ENCODE data around the gene TEPSIN.

TEPSIN gene

DNA sequence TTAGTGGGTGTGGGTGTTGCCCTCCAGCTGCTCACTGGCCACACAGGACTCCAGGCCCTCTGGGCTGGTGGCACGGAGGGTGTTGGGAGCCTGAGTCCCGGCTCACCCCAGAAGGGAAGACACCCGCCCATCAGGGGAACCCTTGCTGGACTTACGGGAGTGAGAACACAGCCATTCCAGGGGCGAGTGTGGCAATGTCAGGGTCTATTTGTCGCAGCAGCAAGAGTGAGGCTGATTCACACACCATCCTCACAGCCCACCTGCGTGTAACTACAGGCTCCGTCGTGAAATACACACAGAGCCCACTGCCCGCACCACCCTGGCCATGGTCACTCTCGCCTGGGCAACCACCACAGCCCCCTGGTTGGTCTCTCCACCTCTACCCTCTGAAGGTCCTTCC, 55.0 kb downstream of the TEPSIN start:
- no peak for DNase-seq (ENCODE audit: low read depth in 2 of 2)

DNA sequence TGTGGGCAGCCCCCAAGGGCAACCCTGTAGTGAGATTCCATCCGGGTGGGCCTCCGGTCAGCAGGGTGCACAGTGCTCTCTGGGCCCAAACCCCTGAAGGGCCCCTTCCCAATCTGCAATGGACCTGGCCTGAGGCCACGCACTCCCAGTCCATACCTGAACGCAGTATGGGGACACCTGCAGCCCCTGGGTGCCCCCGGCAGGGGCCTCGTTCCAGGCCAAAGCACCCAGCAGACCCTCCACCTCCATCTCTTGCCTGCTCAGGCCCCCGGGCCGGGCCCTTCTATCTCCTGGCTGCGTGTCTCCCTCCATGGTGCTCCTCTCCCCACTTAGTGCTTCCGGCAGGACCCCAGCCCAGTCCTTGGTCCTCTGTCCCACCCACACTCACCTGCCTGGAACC, 55.5 kb downstream of the TEPSIN start:
- DNase-seq (ENCODE audit: low read depth in 2 of 2): no peak

DNA sequence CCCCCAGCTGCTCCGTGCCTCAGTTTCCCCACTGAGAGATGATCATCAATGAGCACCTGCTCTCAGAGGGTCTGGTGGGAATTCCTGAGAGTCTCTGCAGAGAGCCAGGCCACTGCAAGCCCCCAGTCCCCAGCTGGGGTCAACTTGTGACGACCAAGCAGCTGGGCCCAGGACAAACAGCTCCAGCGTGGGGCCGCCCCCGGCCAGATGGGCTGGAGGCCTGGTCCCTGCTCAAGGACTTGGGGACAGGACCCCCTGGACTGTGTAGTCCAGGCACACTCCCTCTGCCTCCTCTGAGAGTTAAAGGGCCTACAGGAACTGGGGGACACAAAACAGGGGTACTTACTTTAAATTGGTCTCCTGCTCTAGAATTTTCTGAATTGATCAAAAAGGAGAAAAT, 56.3 kb downstream of the TEPSIN start:
- DNase-seq (ENCODE audit: low read depth in 2 of 2): no peak

DNA sequence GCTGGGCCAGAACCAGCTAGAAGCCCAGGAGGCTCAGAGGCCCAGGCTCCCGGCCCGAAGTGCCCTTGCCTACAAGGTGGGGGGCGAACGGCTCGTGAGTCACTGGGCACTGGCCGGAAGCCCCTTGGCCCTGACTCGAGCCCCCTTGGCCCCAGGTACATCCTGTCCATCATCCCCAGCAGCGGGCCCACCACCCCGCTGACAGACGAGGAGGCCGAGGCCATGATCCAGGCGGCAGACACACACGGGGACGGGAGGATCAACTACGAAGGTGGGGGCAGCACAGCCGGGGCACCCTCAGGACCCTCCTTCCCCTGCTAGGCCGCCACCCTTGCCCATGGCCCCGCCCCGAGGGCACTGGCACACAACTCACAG, 57.1 kb downstream of the TEPSIN start:
- no peak for DNase-seq (ENCODE audit: low read depth in 2 of 2)

DNA sequence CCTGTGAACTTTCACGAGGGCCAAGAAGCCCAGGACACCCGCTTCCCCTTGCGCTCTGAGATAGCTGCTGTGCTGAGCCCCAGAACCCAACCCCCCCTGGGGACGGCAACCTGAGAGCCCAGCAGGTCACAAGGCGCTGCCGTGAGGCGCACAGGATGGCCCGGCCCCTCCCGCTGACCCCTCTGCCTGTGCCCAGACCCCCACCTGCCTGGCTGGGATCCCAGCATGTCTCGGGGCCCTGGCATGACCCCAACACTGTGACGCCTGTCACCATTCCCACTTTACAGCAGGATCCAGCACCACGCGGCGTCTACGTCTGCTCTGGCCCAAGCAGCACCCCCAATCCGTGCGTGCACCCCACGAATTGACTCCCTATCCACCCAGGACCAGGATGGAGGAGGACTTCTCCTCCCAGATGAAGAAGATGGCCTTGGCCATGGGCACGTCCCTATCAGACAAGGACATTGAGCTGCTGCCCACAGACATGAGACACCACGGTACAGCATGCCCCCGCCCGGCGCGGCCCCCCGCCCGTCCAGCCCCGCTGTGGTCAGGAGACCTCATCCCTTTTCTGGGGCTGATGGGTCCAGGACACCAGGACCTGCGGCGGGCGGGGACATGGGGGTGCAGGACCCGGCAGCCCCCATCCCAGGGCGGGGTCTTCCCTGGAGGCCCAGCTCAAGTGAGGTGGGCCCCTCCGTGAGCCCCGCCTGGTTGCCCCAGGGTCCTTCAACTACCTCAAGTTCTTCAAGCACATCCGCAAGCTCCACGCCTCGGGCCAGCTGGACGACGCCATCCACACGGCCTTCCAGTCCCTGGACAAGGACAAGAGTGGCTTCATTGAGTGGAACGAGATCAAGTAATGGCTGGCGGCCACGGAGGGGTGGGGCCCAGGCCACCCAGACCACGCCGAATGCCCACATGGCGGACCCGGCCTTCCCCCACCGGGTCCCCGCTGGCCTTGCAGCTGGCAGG, 57.7 kb downstream of the TEPSIN start:
- no peak for DNase-seq (ENCODE audit: low read depth in 2 of 2)

DNA sequence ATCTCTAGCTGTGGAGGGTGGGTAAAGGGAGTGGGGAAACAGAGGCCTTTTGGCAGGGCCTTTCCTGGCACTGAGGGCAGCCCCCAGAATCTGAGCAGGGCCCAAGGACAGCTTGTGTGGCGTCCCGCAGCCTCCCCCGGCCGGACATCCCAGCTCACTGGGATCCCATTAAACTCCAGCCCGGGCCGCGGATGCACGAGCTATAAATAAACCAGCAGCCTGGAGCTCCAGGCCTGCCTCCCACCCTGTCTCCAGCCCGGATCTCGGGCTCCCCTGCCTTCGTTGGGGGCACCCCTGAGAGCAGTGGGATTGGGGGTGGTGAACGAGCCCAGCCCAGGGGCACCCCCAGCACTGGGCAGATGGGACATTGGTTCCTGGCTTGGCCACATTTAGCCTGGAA, 59.0 kb downstream of the TEPSIN start:
- no peak for DNase-seq (ENCODE audit: low read depth in 2 of 2)

DNA sequence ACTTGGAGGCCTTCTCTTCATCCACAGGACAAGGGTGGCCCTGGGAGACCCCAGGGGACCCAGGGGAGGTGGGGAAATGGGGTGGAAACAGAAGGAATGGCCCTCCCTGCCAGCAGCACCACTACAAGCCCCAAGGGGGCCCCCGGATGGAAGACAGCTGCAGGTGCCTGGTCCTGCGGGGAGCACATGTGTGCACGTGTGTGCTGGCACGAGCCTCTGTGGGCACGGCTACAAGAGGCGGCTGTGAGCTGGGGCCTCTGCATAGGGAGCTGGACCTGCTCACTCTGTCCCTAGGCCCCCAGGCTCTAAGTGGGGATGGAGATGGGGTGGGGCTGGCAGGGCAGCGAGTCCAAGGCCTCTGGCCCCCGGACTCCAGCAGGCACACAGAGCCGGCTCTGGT, 59.6 kb downstream of the TEPSIN start:
- no peak for DNase-seq (ENCODE audit: low read depth in 2 of 2)

Data from stimulated activated CD4-positive, alpha-beta T cell treated with anti-CD3 and anti-CD28 coated beads, Interleukin-4, amount 100 ng/mL, for 48 hours (primary cell).